BE2C (cell line): Measurements from ENCODE around the gene LTBP1.

Experiments
- DNase-seq: peaks from one replicate; pipeline ENCODE4 v3.0.0-alpha.2; 2020
- H3K27me3 ChIP-seq: fragments of 250-450 bp; sonication (Bioruptor Pico); 2 replicates; pipeline ENCODE4 v1.5.1; 2020; ENCODE audit warnings: mild to moderate bottlenecking
- H3K36me3 ChIP-seq: fragments of 250-450 bp; sonication (Bioruptor Pico); 2 replicates; pipeline ENCODE4 v1.5.1; 2020; ENCODE audit warnings: mild to moderate bottlenecking
- H3K4me1 ChIP-seq: fragments of 250-450 bp; sonication (Bioruptor Pico); 2 replicates; pipeline ENCODE4 v1.5.1; 2020
- H3K4me3 ChIP-seq: 2 replicates; pipeline ENCODE4 v1.5.1; 2011; ENCODE audit warnings: low read depth, low read length
- H3K9me3 ChIP-seq: fragments of 250-450 bp; sonication (Bioruptor Pico); 2 replicates; pipeline ENCODE4 v1.5.1; 2020
- TF ChIP-seq, protein P1 (sequence below): IDR thresholded peaks from 2 replicates; pipeline ENCODE4 v1.5.1; 2012; ENCODE audit warnings: mild to moderate bottlenecking, low read depth, low read length

LTBP1 gene

DNA sequence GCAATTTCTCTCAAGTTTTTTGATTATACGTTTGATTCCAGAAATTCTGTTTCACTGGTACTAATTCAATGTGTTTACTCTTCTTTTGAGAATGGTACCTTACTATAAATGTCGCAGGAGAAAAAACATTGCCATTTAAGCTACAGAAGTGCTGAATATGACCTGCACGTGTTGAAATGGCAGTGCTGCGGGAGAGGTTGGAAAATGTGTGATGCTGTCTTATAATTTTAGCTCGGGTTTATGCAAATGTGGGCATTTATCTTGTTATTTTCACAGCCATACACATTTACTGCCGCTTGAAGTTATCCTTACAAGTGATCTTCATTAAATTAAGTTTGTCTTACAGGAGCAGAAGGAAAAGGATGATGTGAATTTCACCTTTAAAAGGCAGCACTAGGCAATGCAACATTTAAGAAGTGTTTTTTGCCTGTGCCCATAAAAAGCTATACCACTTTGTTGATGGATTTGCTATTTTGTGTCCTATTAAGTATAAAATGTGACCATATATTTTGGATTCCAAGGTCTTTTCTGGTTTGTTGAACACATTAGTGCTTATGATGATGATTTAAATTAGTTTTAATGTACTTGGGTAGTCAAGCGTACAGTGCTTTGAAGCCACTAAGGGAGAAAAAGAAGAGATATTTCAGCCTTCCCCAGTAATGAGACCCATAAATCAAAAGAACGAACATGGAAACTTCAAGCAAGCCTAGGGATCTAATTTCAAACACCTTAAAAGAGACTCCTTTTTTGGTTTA, 112.1 kb downstream of the LTBP1 start:
- Histone ChIP-seq H3K36me3 (no peaks in the 10 kb centered on the region), H3K4me3 (no peak overlapping the region), H3K9me3 (no peaks in the 10 kb centered on the region), H3K4me1 (no peaks in the 10 kb centered on the region; the same call in 1 of the 2 replicates), H3K27me3 (no peaks in the 10 kb centered on the region)
- no peak for DNase-seq
- TF ChIP-seq, protein P1, sequence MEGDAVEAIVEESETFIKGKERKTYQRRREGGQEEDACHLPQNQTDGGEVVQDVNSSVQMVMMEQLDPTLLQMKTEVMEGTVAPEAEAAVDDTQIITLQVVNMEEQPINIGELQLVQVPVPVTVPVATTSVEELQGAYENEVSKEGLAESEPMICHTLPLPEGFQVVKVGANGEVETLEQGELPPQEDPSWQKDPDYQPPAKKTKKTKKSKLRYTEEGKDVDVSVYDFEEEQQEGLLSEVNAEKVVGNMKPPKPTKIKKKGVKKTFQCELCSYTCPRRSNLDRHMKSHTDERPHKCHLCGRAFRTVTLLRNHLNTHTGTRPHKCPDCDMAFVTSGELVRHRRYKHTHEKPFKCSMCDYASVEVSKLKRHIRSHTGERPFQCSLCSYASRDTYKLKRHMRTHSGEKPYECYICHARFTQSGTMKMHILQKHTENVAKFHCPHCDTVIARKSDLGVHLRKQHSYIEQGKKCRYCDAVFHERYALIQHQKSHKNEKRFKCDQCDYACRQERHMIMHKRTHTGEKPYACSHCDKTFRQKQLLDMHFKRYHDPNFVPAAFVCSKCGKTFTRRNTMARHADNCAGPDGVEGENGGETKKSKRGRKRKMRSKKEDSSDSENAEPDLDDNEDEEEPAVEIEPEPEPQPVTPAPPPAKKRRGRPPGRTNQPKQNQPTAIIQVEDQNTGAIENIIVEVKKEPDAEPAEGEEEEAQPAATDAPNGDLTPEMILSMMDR: no peak

DNA sequence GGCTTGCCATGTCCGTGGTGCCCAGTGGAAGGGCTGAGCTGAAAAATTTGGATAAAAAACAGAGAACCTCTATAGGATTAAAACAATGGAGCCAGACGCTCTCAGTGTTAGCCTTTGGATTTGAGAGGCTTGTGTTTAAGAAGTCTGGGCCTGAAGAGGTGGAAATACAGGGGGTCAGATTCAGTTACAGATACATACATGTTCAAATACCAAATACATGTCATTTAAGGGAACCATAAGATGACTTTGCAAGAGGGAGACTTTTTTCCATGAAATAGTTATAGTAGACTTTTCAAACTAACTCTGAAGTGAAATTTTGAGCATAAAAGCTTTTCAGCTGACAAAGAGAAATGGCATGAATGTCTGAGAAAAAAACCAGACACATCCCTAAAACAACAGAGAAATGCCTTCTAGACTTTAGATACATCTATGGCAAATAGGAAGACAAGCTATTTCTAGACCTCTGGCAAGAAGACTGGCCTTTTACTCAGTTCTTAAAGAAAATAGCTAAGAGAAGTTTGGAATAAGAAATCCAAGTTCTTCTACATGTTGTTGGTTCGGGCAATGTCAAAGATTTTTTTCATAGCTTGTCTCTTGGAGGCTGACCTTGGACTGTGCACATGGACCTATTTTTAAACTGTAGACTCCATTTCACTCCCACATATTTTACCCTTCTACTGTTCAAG, 112.9 kb downstream of the LTBP1 start:
- no peaks in the 10 kb centered on the region for H3K9me3 ChIP-seq
- TF ChIP-seq, protein P1: no peak
- H3K4me3 ChIP-seq: no peak overlapping the region
- no peaks in the 10 kb centered on the region for H3K27me3 ChIP-seq
- H3K36me3 ChIP-seq: no peaks in the 10 kb centered on the region
- no peaks in the 10 kb centered on the region; the same call in 1 of the 2 replicates for H3K4me1 ChIP-seq
- DNase-seq: no peak

DNA sequence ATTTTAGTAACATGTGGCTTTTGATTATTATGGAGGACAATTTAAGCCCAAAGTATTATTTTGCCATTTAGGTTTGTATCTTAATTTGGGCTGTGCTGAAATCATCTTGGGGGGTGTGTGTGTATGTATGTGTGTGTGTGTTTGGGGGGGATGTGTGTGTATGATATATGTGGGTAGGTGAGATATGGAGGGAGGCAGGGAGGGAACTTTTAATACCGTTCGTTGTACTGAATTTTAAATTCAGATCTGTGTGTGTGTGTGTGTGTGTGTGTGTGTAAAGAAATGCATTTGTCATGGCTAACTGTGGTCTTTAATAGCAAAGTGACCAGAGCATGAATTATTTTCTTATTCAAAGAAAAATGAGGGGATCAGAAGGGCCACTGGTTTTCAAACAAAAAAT, 113.7 kb downstream of the LTBP1 start:
- TF ChIP-seq, protein P1: no peak
- no peak overlapping the region for H3K4me3 ChIP-seq
- no peaks in the 10 kb centered on the region for H3K27me3 ChIP-seq
- no peaks in the 10 kb centered on the region for H3K36me3 ChIP-seq
- H3K4me1 ChIP-seq: no peaks in the 10 kb centered on the region; the same call in 1 of the 2 replicates
- H3K9me3 ChIP-seq: no peaks in the 10 kb centered on the region
- DNase-seq: no peak

DNA sequence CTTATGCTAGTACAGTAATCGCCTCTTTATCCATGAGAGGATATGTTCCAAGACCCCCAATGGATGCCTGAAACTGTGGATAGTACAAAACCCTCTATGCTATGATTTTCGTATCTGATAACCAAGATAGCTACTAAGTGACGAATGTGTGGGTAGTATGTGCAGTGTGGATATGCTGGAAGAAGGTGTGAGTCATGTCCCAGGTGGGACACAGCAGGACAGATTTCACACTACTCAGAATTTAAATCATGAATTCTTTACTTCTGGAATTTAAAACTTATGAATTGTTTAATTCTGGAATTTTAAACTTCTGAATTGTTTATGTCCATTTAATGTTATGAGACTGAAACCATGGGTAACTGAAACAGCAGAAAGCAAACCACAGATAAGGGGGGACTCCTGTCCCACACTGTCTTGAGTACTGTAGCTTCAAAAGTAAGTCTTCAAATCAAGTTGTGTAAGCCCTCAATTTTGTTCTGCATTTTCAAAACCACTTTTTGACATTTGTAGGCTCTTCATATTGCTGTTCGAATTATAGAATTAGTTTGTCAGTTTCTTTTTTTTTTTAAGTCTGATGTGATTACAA, 116.0 kb downstream of the LTBP1 start:
- no peaks in the 10 kb centered on the region; the same call in 1 of the 2 replicates for H3K4me1 ChIP-seq
- no peaks in the 10 kb centered on the region for H3K36me3 ChIP-seq
- TF ChIP-seq, protein P1: no peak
- DNase-seq: no peak
- no peak overlapping the region for H3K4me3 ChIP-seq
- no peaks in the 10 kb centered on the region for H3K27me3 ChIP-seq
- H3K9me3 ChIP-seq: no peaks in the 10 kb centered on the region

DNA sequence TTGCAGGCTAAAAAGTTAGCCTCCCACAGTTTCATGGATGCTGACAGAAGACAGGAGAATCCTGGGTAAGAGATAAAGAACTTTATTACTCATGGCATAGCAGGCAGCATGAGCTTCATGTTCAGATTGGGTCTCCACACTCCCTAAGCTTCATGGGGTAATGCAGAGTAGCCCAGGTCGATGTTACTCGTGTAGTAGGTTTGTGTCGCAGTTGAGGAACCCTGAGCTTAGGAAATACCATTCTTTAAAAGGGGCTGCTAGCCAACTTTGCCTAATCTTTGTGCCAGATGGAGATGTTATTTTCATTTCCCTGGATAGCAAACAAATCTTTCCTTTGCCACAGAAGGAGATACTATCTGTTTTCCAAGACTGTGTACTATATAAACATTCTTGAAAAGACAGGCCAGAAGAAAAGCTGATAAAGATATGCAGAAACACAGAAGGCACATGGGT, 117.6 kb downstream of the LTBP1 start:
- H3K4me1 ChIP-seq: no peaks in the 10 kb centered on the region
- DNase-seq: no peak
- H3K4me3 ChIP-seq: no peak overlapping the region
- no peaks in the 10 kb centered on the region for H3K9me3 ChIP-seq
- no peaks in the 10 kb centered on the region for H3K27me3 ChIP-seq
- TF ChIP-seq, protein P1: no peak
- no peaks in the 10 kb centered on the region for H3K36me3 ChIP-seq
